ENCODE measurements around the gene KCNQ5.

- TF ChIP-seq CTCF (IDR thresholded peaks at IDR 0.05; ENCODE audit: control extremely low read depth in 1 of 3, insufficient read depth in 1 of 3, low read depth in 1 of 3, low read length in 3 of 3) (no peak), EGR1 (IDR thresholded peaks at IDR 0.05; ENCODE audit: borderline replicate concordance, low read depth, low read length) (no peak), POLR2A (IDR thresholded peaks at IDR 0.05; ENCODE audit: control extremely low read depth in 1 of 2, low read depth in 2 of 2, low read length in 2 of 2) (no peak), MAX (IDR thresholded peaks at IDR 0.05) (no peak), EP300 (IDR thresholded peaks at IDR 0.05; ENCODE audit: borderline replicate concordance in 1 of 2, low read depth in 2 of 2, low read length in 2 of 2) (no peak)
These were observed 363.3 kb downstream of the KCNQ5 start for GRCh38 chr6:72984981-72985665.

Measured in H1 (cell line).